SW 1271 (cell line): ENCODE measurements around the gene CCDC177.

Source experiments
- DNase-seq, 2 experiments: peaks; one replicate each; lab custom pipeline; 2025; lab: John Stamatoyannopoulos, UW

CCDC177 gene

DNA sequence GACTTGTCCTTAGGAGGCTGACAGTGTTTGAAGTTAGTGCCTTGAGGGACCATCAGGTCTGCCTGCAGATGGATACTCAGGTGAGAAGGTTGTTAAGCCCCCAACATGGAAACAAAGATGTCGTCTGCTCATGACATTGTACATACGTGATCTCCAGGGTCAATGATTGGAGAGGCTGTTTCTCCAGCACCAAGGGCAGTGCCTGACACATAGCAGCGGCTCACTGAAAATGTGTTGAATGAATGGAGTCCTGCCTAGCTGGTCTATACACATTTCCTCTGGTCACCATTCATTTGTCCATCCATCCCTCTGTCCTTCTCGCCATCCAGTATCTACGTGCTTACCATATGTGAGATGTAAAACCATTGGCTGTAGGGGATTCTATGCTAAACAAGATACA is 7.1 kb downstream of the CCDC177 start:
- no peak for DNase-seq

DNA sequence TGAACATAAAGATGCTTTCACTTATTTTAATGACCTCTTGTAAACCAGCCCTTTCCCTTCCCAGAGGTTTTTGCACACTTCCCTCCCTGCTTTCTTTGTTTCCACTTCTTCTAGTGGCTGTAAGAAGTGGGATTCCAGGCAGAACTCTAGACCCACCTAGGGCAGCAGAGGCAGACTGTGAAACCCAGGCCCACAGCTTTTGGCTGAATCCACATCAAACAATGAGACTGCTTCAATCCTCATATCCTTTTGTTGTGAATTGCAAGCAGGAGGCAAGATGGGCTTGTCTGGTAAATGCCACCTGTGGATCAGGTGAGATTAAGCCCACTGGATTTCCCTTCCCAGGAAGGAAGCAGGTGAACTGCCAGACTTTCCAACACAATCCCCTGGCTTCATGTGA is 12.8 kb downstream of the CCDC177 start:
- DNase-seq = no peak

DNA sequence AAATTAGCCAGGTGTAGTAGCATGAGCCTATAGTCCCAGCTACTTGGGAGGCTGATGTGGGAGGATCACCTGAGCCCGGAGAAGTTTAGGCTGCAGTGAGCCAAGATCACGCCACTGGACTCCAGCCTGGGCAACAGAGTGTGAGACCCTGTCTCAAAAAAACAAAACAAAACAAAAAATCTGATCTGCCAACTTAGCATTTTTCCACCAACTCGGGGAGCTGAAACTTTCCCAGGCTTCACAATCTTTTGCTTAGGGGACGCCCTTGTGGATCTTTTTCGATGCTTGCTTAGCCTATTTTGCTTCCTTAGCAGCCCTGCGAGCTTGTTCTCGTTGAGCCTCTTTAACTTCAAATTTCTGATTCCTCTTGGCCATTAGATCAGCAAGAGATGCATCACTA is 13.8 kb downstream of the CCDC177 start:
- DNase-seq = no peak

DNA sequence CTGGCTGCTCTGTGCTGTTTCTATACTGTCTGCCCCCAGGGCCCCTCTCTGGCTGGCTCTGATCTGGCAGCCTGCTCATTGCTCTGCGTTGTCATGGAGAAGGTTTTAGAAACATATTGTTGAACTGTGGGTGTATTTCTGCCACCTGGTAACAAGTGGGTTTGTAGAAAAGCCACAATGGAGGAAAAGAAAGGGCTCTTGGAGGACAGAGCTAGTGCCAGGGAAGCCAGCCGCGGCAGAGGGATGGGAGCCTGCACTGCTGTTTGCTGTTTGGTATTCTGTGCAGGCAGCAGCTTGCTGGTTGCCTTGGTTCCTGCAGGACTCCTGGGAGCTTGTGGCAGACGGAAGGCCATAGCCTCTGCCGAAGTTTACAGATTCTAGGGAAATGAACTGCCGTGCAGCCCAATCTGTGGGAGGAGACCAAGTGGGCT is 15.1 kb downstream of the CCDC177 start:
- no peak for DNase-seq

DNA sequence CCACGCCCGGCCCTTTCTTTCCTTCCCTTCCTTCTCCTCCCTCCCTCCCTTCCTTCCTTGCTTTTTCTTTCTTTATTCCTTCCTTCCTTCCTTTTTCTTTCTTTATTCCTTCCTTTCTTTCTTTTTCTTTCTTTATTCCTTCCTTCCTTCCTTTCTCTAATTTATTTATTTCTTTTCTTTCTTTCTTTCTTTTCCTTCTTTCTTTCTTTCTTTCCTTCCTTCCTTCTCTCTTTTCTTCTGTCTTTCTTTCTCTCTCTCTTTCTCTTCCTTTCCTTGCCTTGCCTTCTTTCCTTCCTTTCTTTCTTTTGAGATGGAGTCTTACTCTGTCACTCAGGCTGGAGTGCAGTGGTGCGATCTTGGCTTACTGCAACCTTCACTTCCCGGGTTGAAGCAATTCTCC is 15.9 kb downstream of the CCDC177 start:
- no peak for DNase-seq

DNA sequence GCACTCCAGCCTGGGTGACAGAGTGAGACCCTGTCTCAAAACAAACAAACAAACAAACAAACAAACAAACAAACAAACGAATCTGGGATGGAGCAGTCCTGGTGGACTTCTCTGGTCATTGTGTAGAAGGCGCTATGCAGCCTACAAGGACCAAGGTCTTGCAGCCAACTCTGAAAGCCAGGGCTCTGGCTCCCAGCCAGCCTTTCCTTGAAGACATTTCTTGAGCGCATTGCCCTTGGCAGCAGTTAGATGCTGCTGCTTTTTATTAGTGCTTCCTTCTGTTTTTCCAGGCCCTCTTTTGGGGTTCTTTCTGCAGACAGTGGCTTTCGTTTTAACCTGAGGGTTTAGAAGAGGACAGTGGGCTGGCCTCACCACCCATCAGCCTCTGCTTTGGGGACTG is 20.2 kb downstream of the CCDC177 start:
- DNase-seq = no peak

DNA sequence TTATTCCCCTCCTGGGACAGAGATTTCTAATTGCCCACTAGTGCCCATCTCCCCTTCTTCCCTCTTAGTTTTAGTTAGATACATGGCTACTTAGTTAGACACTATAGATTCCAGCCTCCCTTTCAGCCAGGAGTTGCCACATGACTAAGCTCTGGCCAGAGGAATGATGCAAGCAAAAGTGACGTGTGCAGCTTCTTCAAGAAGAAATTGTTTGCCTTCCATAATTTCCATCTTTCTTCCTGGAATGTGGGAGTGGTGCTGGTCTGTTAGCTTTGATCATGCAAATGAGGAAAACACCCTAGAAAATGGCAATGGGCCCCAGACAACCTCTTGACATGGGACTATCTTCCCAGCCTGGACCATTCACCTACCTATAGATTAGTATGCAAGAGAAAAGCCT is 21.4 kb downstream of the CCDC177 start:
- no peak for DNase-seq

DNA sequence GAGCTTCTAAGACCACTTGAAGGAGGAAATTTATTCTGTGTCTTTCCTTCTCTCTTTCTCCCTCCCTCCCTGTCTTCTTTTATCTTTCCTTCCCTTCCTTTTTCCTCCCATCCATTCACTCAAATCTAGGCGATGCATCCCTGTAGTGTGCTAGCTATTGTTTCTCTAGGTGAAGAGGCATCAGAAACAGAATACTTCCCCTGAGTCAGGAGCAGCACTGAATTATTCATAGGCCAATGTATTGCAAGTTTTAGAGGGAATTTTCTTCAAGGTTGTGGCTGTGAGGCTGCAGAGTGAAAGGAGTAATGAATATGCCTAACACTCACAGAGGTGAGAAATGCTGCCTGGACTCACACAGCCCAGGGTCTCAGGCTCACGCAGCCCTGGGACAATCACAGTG is 23.2 kb downstream of the CCDC177 start:
- DNase-seq = no peak

DNA sequence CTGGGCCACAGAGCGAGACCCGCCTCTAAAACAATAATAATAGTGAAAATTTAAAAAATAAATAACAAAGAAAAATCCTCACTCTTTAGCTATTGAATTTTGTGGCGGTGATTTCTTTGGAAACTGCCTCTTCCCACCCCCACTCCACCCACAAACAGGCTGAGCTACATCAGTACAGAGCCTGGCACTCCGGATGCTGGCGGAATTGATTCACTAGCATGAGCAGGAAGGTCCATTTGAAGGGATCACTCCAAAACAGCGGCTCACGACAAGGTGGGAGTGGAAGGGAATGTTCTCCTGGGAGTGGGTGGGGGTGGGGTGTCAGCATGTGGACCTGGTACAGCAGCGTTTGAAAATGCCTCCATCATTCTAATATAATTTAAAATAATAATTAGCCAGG is 26.1 kb downstream of the CCDC177 start:
- no peak for DNase-seq

DNA sequence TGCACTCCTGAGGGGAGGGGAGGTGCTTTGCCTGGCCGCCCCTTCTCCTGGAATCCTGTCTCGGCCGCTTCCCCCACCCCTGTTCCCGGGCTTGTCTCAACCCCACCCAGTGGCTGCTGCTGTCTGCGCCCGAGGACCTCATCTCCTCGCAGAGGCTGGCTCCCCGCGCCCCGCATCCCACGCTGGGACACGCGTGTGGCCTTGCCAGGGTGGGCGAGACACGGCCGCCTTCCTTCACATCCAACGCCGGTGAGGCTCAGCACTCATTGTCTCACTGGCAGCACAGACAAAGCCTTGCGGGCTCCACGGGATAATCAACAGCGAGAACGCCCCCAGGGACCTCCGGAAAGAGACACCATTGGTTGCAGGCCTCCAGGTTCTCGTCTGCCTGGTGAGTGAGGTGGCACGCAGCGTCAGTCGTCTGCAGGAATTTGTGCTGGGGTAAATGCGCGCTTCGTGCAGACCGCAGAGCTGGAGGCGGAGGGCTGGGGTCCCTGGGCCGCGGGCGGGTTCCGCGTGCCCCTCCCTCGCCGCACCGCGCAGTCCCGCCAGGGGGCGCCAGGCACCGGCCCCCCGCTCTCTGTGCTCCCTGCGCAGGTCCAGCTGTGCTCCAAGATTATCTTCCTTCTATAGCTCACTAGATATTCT is 26.8 kb downstream of the CCDC177 start:
- no peak for DNase-seq

DNA sequence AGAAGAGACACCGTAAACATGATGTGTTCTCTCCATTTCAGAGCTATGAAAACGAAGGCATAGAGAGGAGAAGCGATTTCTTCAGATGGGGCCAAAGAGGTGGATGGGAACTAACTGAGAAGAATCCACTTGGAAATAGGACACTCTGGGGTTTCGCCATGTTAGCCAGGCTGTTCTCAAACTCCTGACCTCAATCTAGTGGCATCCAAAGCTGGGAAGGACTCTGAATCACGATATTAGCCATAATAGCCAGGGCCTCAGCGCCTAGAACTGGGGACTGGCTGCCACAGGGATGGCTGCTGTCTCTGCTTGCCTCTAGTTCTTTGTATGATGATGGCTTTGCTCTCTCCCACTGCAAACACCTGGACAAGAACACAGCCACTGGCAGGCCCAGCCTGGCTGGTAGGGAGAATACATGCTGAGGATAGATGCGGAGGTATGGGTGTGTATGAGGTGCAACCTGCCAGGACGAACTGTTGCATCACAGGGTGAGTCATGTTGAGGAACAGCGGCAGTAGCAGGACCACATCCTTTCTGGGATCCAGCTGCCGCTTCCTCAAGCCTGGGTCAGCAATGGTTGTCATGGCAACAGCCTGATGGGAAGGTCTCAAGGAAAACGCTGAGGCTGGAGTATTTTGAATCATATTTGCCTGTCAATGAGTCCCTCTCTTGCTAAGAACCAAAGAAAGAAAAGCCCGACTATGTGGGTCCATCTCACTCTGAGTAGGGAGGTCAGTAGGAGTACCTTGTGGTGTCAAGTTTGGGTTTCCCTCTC is 31.1 kb downstream of the CCDC177 start:
- peak; percentile 74 to 90 for DNase-seq

DNA sequence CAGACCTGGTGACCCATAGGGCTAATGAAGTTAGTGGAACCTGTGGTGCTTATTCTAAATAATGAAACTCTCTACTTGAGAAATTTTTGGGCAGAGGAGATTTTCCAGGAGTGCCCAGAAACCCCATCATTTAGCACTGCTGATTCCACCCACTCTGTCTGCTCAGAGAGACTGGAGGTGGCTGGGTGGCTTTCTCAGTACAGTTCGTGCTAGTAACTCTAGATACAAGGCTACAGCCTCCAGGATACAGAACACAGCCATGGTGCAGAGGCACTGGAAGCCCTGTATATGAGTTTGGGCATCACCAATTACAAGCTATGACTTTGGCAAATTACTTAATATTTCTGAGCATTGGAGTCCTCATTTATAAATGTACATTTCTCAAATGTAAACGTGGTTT is 32.4 kb downstream of the CCDC177 start:
- no peak for DNase-seq

DNA sequence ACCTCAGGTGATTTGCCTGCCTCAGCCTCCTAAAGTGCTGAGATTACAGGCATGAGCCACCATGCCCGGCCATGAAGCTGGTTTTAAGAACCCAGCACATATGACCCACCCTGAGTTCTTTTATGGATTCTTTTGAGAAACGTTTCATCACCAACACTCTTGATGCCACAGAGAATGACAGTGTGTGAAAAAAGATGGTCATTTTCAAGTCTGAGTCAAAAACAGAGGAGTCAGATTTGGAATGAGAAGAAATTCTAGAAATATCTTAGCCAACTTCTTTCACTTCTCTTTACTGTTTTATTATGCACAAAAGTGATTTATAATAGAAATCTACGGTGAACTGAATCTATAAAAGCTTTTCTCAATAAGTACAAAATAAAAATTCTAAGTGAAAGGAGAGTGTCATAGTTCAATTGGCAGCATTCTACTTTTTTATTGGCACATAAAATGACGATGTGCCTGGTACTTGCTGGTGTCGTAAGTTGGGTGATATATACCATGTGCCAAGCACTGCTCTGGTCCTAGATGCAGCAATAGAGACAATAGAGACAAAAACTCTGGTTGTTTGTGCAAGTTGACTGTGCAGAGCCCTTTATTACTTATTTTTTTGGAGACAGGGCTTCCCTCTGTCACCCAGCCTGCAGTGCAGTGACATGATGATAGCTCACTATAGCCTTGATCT is 33.9 kb downstream of the CCDC177 start:
- no peak for DNase-seq

DNA sequence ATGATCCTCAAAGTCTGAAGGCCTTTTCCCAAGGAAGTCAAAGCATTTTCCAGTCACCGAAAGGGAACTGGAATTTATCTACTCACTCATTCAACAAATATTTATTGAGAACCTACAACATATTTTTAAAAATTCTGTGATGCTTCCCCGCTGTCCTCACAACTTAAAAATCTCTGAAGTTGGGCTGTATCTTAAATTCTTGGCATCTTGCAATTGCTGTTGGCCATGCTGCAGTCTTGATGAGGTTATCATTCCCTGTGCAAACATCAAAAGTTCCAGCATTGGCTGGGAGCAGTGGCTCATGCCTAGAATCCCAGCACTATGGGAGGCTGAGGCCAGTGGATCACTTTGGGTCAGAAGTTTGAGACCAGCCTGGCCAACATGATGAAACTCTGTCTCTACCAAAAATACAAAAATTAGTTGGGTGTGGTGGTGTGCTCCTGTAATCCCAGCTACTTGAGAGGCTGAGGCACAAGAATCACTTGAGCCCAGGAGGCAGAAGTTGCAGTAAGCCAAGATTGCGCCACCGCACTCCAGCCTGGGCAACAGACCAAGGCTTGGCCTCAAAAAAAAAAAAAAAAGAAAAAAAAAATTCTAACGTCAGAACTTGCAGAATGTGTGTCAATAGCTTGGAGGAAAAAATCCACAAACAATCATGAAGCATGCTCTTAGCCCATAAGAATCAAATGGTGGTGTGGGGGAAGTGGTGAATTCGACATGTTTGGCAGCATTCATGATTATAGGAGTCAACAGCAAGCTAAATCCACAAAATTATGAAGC is 34.9 kb downstream of the CCDC177 start:
- no peak for DNase-seq

DNA sequence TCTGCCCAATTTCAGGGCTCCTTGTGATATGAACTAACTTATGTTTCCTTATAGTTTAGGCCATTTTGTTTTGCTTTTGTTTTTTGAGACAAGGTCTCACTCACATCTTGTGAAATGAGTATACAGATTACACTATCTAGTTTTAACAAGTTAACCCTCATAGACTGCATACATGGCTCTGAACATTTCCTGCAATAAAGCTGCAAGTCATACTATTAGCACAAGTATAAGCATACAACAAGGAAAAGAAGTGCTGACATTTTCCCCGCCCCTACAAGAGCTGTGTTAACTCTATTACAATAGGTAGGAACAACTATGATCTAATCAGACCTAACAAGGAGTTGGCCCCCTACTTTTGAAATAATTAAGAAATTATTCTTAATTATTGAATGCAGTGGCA is 35.9 kb downstream of the CCDC177 start:
- no peak for DNase-seq

DNA sequence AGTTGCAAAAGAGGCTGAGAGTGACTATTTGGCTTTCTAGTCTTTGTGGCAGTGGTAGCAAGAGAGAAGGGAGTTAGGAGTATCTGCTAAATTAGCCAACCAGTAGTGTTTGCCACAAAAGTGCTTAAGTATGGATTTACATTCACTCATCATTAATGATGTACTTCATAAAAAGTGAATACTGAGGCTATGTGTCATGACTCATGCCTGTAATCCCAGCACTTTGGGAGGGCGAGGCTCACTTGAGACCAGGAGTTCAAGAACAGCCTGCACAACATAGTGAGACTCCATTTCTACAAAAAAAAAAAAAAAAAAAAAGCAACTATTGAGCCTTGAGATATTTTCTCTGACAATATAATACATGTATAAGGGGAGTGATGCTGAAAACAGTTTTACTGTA is 36.8 kb downstream of the CCDC177 start:
- DNase-seq = no peak

DNA sequence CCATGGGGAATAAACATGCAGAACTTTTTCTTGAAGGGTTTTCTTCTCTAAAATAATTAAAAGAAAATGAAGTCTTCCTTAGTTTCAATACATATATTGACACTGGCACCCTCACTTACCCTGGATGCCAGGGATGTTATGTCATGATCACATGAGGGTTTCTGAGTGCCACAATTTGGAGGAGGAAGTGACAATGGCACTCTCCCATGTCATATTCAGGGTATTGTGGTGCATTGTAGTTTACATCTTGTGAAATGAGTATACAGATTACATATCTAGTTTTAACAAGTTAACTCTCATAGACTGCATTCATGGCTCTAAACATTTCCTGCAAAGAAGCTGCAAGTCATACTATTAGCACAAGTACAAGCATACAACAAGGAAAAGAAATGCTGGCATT is 37.7 kb downstream of the CCDC177 start:
- no peak for DNase-seq

DNA sequence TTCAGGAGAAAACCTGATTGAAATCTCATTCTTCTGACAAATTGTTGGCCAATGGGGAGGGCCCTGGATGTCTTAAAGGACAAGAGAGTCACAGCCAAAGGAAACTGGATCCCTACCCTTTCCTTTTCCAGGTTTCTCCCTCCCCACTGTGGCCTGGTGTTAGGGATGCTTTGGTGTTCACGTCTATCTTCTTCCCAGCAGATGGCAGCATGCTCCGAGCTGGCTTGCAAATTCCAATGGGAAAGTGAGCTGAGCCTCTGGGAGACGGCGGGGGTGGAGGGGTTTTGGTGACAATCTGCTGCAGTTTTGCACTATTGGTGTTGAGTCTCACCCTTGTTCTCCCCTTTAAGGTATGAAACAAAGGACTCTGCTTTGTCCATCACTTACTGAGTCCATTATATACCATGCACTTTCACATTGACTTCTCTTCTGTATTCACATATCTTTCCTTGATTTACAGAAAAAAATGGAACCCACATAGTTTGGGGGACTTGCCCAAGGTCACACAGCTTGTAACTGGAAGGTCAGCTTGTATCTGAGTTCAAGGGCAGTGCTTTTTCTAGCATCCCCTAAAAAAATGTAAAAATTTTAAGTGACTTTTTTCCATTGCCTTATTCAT is 39.3 kb downstream of the CCDC177 start:
- peak; percentile 14 to 48 for DNase-seq

DNA sequence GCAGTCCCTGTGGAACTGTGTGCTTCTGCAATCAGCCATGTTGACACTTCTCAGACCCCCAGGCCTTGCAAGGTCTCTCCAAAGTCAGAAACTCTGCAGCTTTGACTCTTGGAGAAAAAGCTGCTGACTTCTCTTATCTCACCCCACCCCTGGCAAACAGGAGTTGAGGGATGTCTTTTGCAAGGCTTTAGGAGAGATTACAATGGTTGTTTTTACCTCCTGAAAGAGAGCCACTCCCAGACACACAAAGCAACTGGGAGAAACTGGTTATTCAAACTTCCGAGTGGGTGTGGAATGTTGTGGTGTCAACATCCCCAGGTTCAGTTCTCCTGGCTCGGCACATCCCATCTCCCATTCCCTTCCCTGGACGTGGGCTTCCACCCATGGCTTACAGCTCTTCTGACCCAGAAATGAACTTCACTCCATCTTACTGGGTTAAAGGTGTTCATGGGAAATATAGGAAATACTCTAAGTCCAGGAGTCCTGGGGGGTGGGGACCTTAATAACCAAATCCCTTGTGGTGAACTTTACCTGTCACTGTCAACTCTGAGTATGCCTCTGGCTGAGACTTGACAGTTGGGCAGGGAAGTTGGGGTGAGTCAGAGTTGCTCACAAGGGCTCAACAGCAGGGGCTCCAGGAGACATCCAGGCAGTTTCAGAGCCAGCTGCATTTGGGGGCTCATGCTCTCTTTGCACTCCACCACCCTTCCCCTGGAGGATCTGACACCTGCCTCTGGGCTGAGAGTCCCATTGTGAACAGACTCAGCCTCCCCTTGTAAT is 41.9 kb downstream of the CCDC177 start:
- no peak for DNase-seq

DNA sequence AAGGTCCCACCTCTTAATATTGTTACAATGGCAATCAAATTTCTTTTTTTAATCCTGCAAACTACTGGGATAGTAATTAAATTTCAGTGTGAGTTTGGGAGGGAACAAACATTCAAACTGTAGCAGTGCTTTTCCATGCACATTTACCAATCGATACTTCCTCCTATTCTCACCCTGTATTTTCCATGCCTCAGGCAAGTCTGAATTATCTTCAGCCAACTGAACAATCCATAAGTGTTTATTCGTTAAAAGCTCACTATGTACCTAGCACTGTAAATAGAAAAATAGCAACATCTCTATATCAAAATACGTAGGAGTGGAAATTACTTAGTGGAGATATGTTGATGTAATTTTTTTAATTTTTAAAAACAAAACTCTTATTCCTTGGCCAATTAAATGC is 43.5 kb downstream of the CCDC177 start:
- no peak for DNase-seq

DNA sequence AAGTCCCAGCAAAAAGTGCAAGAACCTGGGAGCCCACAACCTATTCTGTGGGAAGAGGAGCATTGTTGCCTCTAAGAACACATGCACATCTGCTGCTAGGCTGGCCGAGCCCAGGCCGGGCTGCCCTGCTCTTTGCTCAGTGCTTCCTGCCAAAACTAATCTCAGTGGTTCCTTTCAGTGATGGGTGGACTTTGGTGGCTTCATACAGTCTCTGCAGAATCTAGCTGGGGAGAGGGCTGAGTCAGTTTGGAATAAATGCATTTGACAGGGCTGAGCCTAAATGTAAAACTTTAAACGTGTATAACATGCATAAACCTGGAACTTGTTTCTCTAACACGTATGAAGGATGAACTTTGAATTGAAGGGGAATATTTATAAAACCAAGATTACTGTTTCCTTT is 44.6 kb downstream of the CCDC177 start:
- no peak for DNase-seq
